Activated CD4-positive, alpha-beta T cell treated with anti-CD3 and anti-CD28 coated beads for 24 hours (primary cell): Measurements from ENCODE around the gene NAV3.

Experiments used
- DNase-seq, 2 donors: peaks; one replicate each; pipeline ENCODE4 v3.0.0-alpha.2; 2020; ENCODE audit warnings: low read depth in 2 of 2

The NAV3 gene

DNA sequence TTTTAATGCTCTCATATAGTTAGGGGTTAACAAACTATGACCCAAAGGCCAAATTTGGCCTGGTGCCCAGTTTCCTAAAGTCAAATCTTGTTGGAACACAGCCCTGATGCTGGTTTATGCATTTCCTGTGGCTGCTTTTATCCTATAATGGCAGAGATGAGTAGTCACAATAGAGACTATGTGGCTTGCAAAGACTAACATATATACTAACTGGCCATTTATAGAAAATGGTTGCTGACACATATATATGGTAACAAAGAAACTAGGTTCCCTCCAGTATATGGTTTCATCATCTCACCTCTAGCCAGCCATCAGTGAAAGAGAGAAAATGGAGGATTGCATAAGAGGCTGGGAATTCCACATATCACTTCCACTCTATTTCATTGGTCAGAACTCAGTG lies 10.8 kb downstream of the NAV3 start:
- no peak for DNase-seq

- DNase-seq, result no peak
Observed at GRCh38 chr12:77842430-77842829, 11.7 kb downstream of the NAV3 start.

- no peak for DNase-seq
Observed at GRCh38 chr12:77845831-77846230, 15.1 kb downstream of the NAV3 start.

- no peak for DNase-seq
Observed at GRCh38 chr12:77847060-77847541, 16.4 kb downstream of the NAV3 start.

DNA sequence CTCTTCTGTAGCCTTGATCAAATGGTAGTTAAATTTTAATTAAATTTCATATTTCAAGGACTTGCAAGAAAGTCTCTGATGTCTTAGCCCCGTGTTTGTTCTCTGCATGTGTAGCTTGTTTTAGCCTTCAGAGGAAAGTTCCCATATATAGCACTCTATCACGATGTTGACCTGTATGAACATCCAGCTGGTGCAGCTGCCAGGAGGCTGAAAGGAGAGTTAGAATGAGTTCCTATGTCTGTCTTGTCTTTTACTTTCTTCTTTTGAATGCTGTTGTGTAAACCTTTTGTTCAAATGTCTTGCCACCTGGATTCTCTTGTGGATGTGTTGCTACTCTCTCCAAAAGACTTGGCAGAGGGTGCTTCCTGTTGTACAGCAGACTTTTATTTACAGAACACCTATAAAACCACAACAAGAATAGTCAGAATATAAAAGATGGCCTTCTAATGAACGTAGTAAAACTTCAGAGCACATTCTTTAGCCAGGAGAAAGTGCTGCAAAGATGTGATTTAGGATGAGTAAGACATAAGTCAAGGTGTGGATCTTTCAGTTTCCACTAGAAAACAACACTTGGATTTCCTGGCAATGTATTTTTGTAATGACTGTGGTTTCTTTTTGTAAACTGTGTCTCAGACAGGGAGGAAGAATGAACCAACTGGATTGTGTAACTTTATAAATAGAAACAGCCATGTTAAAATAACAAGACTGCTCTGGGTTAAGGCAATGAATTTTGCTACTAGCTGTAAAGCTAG lies 17.2 kb downstream of the NAV3 start:
- DNase-seq, result no peak

GRCh38 chr12:77850129-77850528 lies 19.4 kb downstream of the NAV3 start:
- DNase-seq, result no peak

- DNase-seq, result no peak
Observed at GRCh38 chr12:77850698-77851097, 20.0 kb downstream of the NAV3 start.

- DNase-seq, result no peak
Observed at GRCh38 chr12:77855548-77855947, 24.9 kb downstream of the NAV3 start.

DNA sequence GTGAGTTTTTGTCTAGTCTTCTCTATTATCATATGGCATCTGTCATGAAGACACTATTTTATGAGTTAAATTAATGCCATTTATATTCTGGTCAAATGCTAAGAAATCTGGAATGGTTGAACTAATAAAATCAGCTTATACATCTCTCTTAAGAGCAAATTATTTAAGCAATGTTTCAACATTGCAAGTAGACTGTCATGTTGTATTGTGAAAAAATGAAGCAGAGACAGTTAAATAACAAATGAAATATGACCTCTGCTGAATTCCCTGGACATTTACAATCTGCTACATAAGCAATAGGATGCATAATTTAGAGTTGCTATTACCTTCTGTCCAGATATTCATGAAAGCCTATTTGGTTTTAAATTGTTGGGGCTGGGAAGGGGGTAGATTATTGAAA lies 30.6 kb downstream of the NAV3 start:
- no peak for DNase-seq

GRCh38 chr12:77865178-77865577 lies 34.5 kb downstream of the NAV3 start:
- no peak for DNase-seq

- no peak for DNase-seq
Observed at GRCh38 chr12:77878901-77879300, 48.2 kb downstream of the NAV3 start.

DNA sequence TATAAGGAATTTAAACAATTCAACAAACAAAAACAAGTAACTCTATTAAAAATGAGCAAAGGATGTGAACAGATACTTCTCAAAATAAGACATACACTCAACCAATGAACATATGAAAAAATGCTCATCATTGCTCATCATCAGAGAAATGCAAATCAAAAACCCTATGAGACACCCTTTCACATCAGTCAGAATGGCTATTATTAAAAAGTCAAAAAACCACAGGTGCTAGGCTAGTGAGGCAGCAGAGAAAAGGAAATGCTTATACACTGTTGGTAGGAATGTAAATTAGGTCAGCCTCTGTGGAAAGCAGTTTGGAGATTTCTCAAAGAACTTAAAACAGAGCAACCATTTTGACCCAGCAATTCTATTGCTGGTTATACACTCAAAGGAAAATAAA lies 52.0 kb downstream of the NAV3 start:
- no peak for DNase-seq

GRCh38 chr12:77888611-77889010 lies 57.9 kb downstream of the NAV3 start:
- no peak for DNase-seq

- DNase-seq, result no peak
Observed at GRCh38 chr12:77891518-77892147, 60.9 kb downstream of the NAV3 start.

GRCh38 chr12:77893918-77894317 lies 63.2 kb downstream of the NAV3 start:
- DNase-seq, result no peak

DNA sequence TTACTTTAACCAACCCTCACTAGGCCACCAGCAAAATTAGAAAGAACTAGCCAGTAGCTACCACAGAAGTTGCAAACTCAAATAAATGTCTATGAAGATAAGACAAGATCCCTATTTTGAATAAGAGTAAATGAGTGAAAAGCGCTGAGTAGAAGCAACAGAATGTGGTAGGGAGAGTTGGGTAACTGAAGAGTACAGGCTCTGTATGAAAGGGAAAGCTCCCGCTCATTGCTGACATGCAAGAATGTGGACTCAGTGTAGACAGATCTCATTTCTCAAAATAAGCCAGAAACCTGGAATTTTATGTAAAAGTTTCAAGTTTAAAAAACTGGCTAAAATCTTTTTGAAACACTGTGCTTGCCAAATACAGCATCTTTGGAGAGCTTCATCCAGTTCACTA lies 63.9 kb downstream of the NAV3 start:
- no peak for DNase-seq

GRCh38 chr12:77895699-77896098 lies 65.0 kb downstream of the NAV3 start:
- DNase-seq, result no peak

GRCh38 chr12:77907936-77908335 lies 77.2 kb downstream of the NAV3 start:
- no peak for DNase-seq

DNA sequence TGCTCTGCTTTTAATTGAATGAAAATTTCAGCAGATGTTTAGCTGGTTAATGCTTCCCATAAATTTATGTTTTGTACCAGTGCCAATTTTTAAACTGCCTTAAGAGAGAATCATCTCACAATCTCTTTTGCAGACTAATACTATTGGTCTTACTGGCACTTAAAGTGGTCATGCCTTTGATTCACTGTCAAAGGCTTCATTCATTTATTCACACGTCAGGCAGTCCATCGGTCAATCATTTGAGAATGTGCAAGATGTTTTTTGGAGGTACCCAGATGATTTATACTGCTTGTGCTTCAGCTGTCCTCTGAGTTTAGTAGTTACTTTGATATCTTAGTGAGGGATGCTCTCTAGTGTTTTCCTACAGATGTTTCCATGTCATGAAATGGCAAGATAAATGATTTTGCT lies 83.4 kb downstream of the NAV3 start:
- no peak for DNase-seq

- no peak for DNase-seq
Observed at GRCh38 chr12:77915071-77915600, 84.4 kb downstream of the NAV3 start.

DNA sequence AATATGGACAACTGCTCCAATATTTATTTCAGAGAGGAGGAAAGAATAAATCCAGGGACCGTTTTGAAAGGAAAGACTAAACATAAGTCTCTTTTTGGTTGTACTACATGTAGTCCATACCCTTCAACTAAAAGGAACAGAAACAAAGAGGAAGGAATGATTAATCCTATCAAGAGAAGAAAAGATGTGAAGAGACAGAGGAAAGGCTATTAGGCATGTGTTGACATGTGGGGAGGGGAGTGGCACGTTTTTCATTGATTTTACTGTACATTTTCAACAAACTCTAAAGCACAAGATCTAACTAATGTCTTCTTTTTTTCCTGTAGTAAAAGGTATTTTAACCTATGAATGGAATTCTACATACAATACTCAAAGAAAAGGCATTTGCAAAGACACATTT lies 85.6 kb downstream of the NAV3 start:
- no peak for DNase-seq

DNA sequence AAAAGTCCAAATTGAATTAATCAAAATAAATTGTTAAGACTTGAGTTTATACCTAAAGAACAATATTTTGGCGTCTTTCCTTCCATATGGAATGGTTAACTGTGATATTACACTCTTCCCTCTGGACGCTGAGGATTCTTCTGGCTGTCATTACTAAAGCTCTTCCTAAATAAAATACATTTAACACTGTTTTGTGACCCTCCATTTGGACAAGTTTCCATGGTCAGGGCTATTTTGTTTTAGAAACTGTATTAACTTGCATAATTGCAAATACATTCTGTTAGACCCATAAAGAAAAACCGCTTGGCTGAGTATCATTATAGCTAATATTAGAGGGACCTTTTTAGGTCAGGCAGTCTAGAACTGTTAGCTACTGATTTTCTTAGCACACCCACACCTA lies 87.4 kb downstream of the NAV3 start:
- DNase-seq, result no peak

GRCh38 chr12:77919450-77919849 lies 88.8 kb downstream of the NAV3 start:
- DNase-seq, result no peak
